SK-N-SH treated with all-trans-retinoic acid at 6 μM for 48 hours (cell line): Measurements from ENCODE around the gene STK39.

Source experiments
- ISL1 ChIP-seq: fragments of 250-450 bp; sonication (Bioruptor Pico); IDR thresholded peaks from 2 replicates; pipeline ENCODE4 v2.1.2; 2022; ENCODE audit warnings: mild to moderate bottlenecking, moderate library complexity
- RARB ChIP-seq: fragments of 250-450 bp; sonication (Bioruptor Pico); IDR thresholded peaks from 2 replicates; pipeline ENCODE4 v1.8.0; 2021; ENCODE audit warnings: mild to moderate bottlenecking, moderate library complexity
- TCF4 ChIP-seq: fragments of 250-450 bp; sonication (Bioruptor Pico); IDR thresholded peaks from 2 replicates; pipeline ENCODE4 v1.8.0; 2021; ENCODE audit warnings: mild to moderate bottlenecking, moderate library complexity, borderline replicate concordance
- ZFP30 ChIP-seq: fragments of 450-650 bp; formaldehyde crosslinking; IDR thresholded peaks from 2 replicates; pipeline ENCODE4 v1.5.0; 2022; ENCODE audit warnings: mild to moderate bottlenecking, moderate library complexity
- TF ChIP-seq, protein P1 (sequence below): fragments of 250-450 bp; sonication (Bioruptor Pico); IDR thresholded peaks from 2 replicates; pipeline ENCODE4 v1.5.1; 2020; ENCODE audit warnings: low read depth, mild to moderate bottlenecking, moderate library complexity

DNA sequence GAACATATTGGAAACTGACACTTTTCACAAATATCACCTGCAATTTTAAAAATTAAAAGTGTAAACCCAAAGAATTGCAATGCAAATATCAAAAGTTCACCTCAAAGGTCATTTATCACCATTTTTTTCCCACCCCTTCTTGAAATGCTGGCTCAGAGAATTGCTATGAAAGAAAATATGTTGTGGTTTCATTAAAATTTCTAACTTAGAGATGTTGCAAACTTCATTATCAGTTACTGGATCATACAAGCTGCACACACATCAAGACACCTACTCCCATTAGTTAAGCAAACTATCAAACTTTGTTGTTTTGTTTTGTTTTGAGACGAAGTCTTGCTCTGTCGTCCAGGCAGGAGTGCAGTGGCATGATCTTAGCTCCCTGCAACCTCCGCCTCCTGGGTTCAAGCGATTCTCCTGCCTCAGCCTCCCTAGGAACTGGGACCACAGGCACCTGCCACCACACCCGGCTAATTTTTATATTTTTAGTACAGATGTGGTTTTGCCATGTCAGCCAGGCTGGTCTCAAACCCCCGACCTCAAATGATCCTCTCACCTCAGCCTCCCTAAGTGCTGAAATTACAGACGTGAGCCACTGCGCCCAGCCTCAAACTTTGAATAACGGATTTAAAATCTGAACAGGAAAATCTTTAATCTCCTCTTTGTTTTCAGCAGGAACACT, 37.0 kb downstream of the STK39 start:
- TF ChIP-seq ISL1 (no peak), TCF4 (CRISPR knock-in tag) (no peak), RARB (CRISPR knock-in tag) (no peak), ZFP30 (CRISPR knock-in tag) (no peak)
- TF ChIP-seq, protein P1, sequence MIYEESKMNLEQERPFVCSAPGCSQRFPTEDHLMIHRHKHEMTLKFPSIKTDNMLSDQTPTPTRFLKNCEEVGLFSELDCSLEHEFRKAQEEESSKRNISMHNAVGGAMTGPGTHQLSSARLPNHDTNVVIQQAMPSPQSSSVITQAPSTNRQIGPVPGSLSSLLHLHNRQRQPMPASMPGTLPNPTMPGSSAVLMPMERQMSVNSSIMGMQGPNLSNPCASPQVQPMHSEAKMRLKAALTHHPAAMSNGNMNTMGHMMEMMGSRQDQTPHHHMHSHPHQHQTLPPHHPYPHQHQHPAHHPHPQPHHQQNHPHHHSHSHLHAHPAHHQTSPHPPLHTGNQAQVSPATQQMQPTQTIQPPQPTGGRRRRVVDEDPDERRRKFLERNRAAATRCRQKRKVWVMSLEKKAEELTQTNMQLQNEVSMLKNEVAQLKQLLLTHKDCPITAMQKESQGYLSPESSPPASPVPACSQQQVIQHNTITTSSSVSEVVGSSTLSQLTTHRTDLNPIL (CRISPR knock-in tag), result no peak
